Activated T-cell treated with anti-CD3 and anti-CD28 coated beads for 4 hours (primary cell): ENCODE data around the gene LRRN2.
"Not testable (repeated sequence)": the region's sequence is repeated elsewhere in the genome, so short reads cannot be mapped to it uniquely, and the experiment has no call there.

ENCODE experiments used
- DNase-seq: peaks from one replicate; pipeline ENCODE4 v3.0.0-alpha.2; 2020

Gene LRRN2

DNA sequence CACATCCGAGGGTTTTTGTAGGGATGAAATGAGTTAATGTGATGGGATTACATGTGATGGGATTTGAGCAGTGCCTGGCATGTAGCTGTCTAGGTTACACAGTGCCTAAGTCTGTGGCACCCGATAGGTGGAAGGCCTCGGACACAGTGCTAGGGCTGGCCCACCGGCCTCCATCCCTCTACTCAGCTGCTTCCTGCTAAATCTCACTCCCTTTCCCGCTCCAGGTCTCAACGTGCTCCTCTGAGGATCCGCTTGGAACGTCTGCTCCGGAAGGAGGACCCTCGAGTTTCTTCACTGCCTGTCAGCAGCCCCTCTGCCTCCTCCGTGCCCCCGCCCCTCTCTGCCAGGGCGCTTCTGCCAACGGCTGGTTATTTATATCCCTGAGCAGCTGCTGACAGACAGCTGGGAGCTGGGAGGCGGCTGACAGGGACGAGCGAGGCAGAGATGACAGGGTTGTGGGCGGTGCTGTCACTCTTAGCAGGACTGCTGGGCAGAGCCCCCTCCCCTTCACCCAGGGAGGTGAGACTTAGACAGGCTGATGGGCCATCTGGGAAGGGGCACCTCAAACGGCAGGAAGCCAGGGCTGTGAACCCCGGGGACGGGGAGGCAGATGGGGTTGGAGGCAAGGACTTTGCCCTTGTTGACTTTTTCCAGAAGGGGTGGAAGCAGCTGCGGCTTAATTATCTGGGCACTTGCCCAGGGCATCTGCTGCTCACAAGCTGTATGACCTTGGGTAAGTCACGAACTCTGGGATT, 26.6 kb upstream of the LRRN2 start:
- no peak for DNase-seq

DNA sequence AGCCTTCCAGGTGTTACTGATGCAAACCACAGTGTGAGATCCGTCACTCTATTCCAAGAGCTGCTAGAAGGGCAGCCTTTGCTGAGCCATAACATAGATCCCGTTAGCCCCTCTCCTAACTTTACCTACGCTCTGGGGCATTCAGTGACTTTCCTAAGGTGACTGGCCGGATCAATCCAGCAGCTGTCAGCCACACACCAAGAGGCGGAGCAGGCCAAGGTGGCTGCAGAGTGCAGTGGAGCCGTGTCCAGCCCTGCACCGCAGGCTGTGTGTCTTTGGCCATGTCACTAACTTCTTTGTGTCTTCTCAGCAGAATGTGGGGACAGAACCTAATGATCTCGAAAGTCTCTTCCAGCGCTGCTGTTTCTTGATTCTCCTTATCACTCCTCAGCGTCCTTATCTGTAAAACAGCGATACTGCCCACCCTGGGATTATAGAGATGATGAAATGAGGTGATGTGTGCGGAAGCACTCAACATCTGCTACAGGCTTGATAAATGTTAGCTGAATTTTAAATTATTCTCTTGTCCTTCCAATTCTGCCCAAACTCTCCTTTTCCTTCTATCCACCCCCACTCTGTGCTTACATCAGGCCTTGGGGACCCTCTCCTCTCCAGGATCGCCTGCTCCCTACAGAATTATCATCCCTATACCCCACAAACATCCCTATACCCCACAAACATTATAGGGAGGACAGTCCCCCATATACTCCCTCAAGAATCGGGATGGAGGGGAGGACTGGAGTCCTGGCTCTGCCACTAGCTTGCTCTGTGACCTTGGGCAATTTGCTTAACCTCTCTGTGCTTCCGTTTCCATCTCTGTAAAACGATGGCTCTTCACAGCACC, 25.8 kb upstream of the LRRN2 start:
- no peak for DNase-seq

DNA sequence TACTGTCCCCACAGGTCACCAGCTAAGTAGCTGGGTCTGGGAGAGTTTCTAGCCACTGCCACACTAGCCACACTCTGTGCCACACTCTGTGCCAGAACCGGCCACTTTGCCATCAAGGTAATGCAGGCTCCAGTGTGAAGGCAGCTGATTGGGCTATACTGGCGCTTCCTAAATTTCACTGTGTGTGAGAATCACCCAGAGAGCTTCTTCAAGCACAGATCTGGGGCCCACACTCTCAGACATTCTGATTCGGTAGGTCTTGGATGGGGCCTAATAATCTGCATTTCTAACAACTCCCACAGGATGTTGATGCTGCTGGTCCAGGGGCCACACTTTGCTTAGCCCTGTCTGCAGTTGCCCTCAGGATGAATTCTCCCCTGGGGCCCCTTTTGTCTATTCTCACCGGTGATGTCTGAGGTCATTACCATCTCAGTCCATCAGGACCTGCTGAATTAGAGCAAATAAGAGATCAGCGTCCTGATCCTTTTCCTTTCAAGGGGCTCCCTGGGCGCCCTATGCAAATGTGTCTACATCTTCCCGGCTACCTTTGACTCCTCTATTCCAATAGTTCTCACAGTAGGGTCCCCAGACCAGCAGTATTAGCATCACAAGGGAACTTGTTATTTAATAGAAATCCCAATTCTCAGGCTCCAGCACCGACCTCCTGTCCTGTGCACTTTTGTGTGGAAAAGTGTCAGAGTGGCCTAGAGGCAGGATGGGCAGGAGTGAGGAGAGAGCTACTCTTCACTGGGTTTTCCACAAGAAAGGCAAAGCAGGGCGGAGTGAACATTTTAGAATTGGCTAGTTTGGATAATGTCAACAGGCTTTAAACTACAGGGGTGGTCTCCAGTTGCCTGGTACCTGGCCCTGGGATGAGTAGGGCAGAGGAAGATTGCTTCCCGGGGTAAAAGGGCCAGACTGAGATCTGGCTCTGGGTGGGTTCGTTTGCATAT, 24.7 kb upstream of the LRRN2 start:
- DNase-seq = no peak

DNA sequence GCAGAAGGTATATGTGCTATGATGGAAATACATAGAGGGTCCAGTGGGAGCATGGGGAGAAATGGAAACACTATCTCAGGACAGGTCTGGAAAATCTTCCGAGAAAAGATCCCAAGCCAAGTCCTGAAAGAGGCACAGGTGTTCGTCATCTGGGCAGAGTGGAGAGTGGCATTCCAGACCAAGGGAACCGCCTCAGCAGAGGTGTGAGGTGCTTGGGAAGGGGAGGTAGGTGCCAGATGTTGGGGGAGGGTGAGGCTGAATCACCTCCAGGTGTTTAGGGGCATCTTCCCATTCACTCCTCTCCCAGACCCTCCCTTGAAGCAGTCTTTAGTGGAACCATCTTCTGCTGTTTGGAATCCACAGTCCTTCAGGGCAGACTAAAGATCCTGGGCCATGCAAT, 23.5 kb upstream of the LRRN2 start:
- DNase-seq = no peak

DNA sequence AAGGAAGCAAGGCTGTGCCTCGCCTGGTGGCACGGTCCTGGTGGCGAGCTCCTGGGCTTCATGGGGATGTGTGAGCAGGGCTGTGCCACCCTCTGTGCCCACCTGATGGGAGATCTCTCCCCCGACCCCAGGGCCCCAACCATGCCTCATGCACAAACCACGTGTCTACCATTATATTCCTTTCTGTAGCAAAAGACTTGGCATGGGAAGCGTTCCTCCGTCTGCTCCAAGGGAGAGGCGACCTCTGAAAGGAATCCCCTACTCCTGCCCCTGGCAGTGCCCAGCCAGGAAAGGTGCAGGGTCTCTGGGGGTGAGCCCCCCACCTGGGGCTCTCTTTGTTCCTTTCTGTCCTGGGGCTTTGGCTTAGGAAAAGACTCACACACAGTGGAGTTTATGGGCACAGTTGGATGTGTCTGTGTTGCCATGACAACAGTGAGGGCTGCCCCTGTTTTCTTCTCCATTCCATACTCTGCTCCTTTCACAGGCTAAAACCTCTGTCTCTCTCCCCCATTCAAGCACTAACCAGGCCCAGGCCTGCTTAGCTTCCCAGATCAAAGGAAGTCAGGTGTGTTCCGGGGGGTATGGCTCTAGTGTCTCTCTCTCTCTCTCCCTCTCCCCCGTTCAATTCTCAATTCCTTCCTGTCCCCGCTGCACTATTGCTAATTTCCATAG, 21.4 kb upstream of the LRRN2 start:
- no peak for DNase-seq

DNA sequence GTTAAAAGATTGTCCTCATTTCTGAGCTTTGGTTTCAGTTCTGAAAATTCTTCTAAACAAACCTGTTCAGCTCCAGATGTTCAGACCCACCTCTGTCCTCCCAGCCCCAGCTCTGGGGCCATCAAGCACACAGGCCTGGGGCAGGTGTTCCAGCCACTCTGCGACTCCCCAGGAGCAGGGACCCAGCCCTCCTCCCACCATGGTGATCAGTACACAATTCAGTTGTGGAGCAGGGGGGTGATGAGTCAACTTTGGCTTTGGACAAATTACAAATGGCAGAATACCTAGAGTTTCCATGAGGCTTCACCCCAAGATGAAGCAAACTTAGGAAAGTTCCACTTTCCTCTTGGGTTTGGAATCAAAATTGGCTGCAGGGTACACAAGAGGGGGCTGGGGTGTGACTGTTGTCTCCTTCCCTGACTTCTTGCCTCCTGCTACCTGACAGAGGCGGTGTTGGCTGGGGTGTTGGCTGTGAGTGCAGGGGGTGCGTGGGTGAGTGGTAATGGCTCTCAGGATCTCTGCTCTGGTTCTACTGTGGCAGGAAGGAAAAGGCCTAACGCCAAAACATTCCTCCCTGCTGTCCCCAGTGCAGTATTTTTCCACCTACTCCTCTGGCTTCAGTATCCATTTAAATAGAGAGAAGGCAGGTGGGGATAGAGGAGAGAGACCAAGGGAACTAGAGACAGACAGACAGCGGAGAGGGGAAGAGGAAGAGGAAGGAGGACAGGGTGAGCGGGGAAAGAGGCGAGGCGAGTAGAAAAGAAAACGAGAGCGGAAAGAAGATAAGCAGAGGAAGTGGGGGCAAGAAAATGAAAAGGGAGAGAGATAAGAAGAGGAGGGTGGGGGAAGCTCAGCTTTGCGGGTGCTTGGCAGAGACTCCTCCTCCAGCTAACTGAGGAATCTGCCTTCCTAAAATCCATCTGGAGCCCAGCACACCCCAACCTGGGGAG, 20.6 kb upstream of the LRRN2 start:
- no peak for DNase-seq

DNA sequence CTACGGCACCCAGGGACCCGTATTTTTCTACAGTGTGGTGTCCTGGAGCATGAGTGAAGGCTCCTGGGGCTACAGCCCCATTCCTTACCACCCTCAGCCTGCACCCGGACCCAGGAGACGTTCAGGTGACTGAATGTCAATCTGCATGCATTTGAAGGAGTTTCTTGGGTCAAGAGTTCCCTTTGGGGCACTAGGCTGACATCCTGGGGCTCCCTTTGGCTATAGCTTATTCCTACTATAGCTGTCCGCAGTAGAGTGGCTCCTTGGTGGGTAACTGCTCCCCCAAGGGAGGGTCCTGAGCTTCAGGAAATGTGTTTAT, 19.9 kb upstream of the LRRN2 start:
- no peak for DNase-seq

DNA sequence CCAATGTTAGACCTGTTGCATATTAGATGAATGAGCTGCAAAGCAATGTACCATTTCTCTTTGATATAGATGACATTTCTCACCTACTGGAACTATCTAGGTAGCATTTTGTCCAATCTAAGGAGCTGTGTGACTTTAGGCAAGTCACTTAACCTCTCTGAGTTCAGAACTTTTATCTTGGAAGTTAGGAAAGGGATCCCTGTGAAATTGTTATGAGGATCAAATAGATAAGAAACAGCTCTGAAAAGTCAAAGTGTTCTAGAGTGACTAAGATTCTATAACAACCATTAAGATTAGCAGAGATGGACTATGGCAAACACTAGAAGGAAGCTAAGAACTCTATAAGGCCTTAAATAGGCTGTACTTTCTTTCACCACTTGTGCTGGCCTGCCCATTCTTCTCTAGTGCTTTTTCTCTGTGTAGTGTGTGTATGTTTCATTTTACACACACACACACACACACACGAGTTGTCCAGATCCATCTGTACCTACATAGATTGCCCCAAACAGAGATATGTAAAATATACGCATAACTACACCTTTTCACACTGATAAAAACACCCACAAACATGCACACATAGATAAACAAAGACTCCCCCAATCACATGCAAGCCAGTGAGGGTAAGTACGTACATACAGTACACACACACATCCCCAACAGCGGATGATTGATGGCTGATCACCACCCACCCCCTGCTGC, 19.4 kb upstream of the LRRN2 start:
- DNase-seq = no peak

DNA sequence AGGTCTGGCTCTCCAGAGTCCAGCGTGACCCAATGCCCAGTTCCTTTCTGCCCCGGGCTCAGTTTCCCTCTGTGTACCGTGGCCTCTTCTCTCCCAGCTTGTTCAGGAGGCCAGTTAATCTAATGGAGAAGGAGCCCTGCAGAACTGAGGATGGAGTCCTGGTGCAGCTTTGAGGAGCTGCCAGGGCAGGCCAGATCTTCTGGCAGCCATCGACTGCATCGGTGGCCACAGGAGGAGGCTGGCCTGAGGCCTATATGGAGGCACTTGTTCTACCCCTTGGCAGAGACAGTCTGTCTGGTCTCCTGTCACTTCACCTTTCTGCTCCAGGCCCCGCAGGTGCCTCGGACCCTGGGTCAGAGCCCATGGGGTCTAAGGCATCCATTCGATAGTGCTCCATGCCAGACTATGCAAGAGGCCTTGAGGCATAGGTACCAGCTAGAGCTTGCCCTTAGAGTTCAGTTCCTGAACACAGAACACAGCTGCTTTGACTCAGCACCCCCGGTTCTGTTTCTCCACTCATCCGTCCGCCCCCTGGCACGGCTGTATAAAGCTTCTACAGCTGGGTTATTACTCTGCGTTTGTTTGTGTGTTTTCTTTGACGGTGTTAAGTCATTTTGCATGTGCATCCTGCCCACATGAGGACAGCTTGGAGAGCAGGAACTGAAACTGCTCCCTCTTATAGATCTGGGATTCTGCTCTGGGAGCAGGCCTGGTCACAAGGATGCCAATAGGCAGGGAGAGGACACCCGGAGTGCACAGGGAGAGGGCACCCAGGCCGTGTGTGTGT, 18.5 kb upstream of the LRRN2 start:
- no peak for DNase-seq

DNA sequence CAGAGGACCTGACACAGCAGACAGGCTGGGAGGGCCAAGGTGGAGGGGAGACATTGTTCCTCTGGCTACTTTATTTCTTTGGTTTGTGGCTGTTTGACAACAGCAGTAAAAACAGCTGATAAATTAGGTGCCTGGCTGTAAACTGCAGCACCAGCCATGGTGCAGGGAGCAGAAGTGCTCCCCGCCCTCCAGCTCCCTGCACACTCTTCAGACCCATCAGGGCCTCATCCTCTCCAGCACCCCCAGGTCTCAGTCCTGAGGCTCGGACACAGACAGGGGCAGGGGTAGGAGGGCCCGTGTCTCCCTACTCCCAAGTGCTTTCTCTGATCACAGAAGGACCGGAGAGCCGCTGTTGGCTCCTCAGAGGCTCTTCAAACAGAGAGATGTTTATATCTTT, 17.7 kb upstream of the LRRN2 start:
- DNase-seq = no peak

DNA sequence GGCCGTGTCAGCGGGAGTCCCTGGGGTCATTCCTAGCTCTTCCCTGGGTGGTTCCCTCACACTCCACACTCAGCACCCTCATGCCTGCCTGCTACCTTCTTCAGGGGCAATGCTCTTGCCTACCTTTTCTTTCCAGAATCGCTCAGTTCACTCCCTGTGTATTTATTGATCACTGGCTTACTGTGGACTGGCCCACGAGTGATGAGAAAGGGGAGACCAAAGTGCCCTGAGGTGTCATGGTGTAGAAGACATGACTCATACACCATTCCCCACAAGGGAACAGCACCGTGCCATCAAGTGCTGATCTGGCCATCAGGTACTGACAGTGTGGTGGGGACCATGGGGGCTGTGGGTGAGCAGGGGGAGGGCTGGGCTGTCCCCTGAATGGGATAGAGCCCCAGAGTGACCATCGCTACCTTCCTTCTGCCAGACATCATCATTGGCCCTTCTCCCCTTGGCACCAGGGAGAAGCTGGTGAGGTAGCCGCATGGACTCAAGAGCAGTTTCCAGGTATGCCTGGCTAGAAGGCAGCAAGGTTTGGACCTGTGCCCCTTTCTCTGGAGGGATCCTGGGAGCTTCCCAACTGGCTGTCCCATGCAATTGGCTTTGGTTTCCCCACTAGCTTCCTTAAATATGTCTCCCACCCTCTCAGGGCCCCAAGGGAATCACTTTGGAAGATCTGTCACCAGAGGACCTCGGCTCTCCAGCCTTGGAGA, 17.2 kb upstream of the LRRN2 start:
- DNase-seq = no peak

DNA sequence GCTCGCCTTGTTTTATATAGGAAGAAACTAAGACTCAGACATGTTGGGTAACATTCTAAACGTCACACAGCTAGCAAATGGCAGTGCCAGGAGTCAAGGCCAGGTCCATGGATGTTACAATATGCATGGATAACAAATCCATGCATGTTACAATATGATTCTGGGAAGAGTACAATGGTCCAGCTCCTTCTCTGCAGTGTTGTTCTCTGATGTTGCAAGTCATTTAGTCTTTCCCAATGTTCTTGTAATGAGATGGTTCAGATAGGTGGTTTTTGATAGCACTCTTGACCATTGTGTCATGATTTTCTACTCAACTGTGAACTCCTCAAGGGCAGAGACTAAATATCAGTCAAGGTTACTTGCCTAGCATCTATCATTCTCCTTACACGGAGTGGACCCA, 15.7 kb upstream of the LRRN2 start:
- DNase-seq = no peak

DNA sequence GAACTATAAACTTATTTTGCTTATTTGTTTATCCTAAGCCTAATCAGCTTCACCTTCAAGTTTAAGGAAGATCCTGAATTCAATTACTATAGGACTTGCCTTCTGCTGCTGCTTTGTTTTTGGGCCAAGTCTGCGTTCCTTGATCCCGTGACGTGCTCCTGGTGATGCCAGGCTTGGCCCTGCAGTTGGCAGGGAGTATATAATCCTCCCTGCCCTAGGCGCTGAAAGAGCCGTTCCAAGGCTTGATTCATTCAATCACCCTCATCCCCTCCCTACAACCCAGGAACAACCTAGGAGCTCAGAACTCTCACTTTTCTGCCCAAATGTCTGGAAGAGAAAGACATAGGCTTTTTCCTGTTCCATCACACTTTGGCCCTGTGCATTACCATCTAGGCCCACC, 12.4 kb upstream of the LRRN2 start:
- no peak for DNase-seq

DNA sequence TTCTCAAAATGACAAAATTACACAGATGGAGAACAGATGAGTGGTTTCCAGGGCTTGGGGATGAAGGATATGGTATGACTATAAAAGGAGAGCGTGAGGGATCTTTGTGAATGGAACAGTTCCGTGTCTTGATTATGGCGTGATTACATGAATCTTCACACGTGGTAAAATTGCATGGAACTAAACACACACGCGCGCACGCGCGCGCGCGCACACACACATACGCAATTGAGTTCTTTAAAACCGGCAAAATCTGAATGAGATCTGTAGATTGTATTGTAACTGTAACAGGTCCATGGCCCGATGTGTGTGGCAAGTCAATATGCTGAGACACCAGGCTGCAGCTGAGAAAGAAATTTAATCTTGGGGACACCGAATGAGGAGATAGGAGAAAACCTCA, 11.1 kb upstream of the LRRN2 start:
- no peak for DNase-seq

DNA sequence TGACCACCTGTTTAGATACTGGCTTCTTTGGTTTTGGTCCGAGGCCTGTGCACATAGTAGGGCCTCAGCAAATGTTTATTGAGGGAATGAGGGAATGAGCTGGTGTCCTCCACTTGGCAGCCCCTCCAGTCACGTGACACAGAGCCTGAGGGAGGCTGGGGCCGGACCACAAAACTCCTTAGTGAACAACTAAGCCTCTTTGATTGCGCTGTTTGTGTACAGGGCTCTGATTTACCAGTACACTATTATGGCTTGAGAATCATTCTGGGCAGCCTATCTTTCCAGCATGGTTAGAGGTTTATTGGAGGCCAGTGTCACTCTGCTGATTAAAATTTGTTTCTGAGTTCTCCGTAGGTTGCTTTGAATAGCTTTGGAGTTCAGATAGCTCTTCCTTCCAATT, 10.2 kb upstream of the LRRN2 start:
- no peak for DNase-seq

DNA sequence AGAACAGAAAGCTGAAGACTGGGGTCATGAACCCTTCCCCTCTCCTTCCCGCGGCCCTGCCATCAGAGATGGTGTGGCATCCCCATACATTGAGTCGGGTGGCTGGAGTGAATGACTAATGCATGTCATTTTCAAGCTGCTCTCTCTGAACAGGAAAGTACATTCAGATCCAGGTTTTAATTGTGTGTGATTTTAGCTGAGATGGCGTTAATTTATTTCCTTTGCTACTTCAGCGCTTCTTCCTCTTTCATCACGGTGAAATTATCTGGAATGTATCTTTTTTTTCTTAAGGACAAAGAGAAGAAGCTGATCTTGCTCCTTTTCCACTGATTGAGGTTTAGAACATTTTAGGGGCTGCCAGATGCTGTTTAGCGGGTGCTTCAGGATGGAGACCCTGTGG, 8.6 kb upstream of the LRRN2 start:
- DNase-seq = no peak

DNA sequence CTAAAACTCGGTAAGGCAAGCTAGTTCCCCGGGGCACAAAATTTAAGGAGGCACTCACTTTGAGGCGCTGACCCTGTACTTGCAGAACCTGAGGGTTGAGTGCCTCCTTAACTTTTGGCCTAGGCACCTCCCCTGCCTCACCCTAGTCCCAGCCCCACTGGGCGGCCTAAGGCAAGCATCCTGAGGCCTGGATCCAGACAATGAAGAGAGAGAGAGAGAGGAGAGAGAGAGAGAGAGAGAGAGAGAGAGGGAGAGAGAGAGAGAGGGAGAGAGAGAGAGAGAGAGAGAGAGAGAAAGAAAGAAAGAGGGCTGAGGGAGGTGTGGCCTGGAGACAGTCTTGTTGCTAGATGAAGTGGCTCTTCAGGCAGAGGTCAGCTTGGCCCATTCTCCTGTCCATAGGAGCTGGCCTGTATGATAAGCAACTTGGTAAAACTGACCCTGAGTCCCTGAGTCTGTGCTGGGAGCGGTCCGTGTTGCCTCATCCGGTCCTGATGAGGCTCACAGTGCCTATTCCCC, 7.4 kb upstream of the LRRN2 start:
- no peak for DNase-seq

DNA sequence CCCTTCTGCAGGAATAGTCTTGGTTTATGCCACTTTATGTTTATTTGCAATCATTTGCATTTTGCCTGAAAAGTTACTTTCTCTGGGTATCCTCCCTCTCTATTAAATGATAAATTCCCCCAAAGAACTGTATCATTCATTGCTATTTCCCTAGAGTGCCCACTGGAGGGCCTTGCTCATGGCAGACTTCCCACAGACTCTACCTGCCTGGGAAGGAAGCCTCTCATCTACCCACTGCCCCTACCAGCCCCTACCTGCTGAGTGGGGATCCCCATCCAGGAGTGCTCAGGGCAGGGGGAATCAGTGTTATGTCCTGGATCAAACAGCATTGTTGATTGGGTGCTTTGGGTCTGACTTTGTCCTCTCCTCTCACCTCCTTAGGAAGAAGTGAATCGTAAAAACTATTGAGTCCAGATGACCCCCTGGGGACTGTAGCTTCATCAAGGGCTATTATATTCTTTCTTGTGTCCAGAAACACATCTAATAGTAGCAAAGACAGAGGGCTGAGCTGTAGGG, 6.8 kb upstream of the LRRN2 start:
- DNase-seq = no peak

DNA sequence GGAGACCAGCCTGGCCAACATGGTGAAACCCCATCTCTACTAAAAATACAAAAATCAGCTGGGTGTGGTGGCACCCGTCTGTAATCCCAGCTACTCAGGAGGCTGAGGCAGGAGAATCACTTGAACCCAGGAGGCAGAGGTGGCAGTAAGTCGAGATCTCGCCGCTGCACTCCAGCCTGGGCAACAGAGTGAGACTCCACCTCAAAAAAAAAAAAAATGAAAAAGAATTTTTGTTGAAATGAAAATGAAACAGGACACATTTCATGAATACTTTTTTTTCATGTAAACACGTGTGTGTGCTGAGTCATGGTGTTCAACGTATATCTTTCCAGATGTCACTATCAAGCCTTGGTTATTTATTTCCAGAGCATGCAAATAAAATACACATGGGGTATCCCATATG, 5.8 kb upstream of the LRRN2 start:
- not testable (repeated sequence) for DNase-seq
